A673 (cell line): ENCODE results near the gene CUX1. TPM values are rescaled to one million over a fixed set of nuclear protein-coding genes. Genes with fewer than 3 reads are reported as not detected.

ENCODE experiments used
- BruUV-seq: library from RNA; stranded (reverse); fragments of 400-500 nt; replicated peaks from 2 replicates; lab custom pipeline; 2021; lab: Mats Ljungman, UMichigan
- CTCF ChIA-PET: fragments of 300-600 bp; sonication (Branson Sonifier 250); formaldehyde crosslinking; loops from one replicate; lab custom pipeline; 2022; ENCODE audit warnings: antibody characterized with exemption; lab: Charles Lee
- POLR2A ChIA-PET: fragments of 300-600 bp; sonication (Branson Sonifier 250); formaldehyde crosslinking; loops from one replicate; lab custom pipeline; 2022; ENCODE audit warnings: antibody characterized with exemption; ENCODE audit not compliant: low non-redundant PET; lab: Charles Lee
- DNase-seq: peaks from one replicate; pipeline ENCODE4 v3.0.0-alpha.2; 2015; ENCODE audit warnings: low spot score
- H3K27ac ChIP-seq: fragments of 200-600 bp; sonication (generic); 2 replicates; pipeline ENCODE4 v1.5.1; 2016; ENCODE audit warnings: mixed run types, low read depth, mild to moderate bottlenecking, mixed read lengths, antibody characterized with exemption, low read length; ENCODE audit not compliant: poor library complexity, severe bottlenecking
- H3K27me3 ChIP-seq: fragments of 200-600 bp; sonication (generic); replicated peaks from 2 replicates; pipeline ENCODE4 v1.6.1; 2017; ENCODE audit warnings: mixed run types, low read depth, mild to moderate bottlenecking, mixed read lengths, antibody characterized with exemption, low read length; ENCODE audit not compliant: insufficient read depth, poor library complexity
- H3K36me3 ChIP-seq: fragments of 200-600 bp; sonication (generic); 2 replicates; pipeline ENCODE4 v1.6.1; 2016; ENCODE audit warnings: mixed run types, mild to moderate bottlenecking, mixed read lengths, antibody characterized with exemption, low read length; ENCODE audit not compliant: insufficient read depth, poor library complexity, severe bottlenecking
- H3K4me1 ChIP-seq: fragments of 200-600 bp; sonication (generic); 2 replicates; pipeline ENCODE4 v1.6.1; 2017; ENCODE audit warnings: mixed run types, mild to moderate bottlenecking, mixed read lengths, antibody characterized with exemption, low read length; ENCODE audit not compliant: insufficient read depth, poor library complexity, severe bottlenecking
- H3K4me3 ChIP-seq: fragments of 200-600 bp; sonication (generic); 2 replicates; pipeline ENCODE4 v1.5.1; 2016; ENCODE audit warnings: low read depth, mixed run types, mild to moderate bottlenecking, mixed read lengths, low read length; ENCODE audit not compliant: poor library complexity, severe bottlenecking
- H3K9me3 ChIP-seq: fragments of 200-600 bp; sonication (generic); 2 replicates; pipeline ENCODE4 v1.6.1; 2016; ENCODE audit warnings: mixed run types, low read depth, mild to moderate bottlenecking, mixed read lengths, antibody characterized with exemption, low read length; ENCODE audit not compliant: poor library complexity, severe bottlenecking
- EZH2 ChIP-seq: fragments of 200-600 bp; sonication (generic); IDR thresholded peaks from 2 replicates; pipeline ENCODE4 v1.6.1; 2017; ENCODE audit warnings: borderline replicate concordance, low read depth, mild to moderate bottlenecking, mixed read lengths, antibody characterized with exemption, low read length; ENCODE audit not compliant: poor library complexity, severe bottlenecking
- intact Hi-C: fragments of 100-400 bp; cut with micrococcal nuclease; formaldehyde crosslinking; loops from one replicate; pipeline ENCODE4 v1.10.0; 2022; ENCODE audit not compliant: unreplicated experiment
- total RNA-seq: library from RNA; stranded (reverse); gene quantifications from 2 replicates; pipeline ENCODE4 v1.2.3, GENCODE V29; 2021
- TF ChIP-seq, protein P1 (sequence below): fragments of 300-800, 200-600 bp; sonication (generic); conservative IDR thresholded peaks from 2 replicates; pipeline ENCODE4 v1.5.1; 2017; ENCODE audit warnings: low read depth, mild to moderate bottlenecking, antibody characterized with exemption, low read length, moderate library complexity, mixed read lengths

Gene CUX1
- total RNA-seq, 1 experiment from 2014 or later: 49.4 TPM

- DNase-seq: no peak
- no TSS peak for BruUV-seq
- intact Hi-C loops: no loop called here
- POLR2A ChIA-PET: no interaction called here
- TF ChIP-seq, protein P1, sequence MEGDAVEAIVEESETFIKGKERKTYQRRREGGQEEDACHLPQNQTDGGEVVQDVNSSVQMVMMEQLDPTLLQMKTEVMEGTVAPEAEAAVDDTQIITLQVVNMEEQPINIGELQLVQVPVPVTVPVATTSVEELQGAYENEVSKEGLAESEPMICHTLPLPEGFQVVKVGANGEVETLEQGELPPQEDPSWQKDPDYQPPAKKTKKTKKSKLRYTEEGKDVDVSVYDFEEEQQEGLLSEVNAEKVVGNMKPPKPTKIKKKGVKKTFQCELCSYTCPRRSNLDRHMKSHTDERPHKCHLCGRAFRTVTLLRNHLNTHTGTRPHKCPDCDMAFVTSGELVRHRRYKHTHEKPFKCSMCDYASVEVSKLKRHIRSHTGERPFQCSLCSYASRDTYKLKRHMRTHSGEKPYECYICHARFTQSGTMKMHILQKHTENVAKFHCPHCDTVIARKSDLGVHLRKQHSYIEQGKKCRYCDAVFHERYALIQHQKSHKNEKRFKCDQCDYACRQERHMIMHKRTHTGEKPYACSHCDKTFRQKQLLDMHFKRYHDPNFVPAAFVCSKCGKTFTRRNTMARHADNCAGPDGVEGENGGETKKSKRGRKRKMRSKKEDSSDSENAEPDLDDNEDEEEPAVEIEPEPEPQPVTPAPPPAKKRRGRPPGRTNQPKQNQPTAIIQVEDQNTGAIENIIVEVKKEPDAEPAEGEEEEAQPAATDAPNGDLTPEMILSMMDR: no peak
- TF ChIP-seq EZH2: no peak
- H3K4me1 ChIP-seq: peaks cover 10% of the 10 kb centered on the region
- no peaks in the 10 kb centered on the region for H3K27me3 ChIP-seq
- CTCF ChIA-PET: no interaction called here
- no peaks in the 10 kb centered on the region for H3K36me3 ChIP-seq
- H3K9me3 ChIP-seq: no peaks in the 10 kb centered on the region
- no peak overlapping the region for H3K27ac ChIP-seq
- no peak overlapping the region for H3K4me3 ChIP-seq
Measured at GRCh38 chr7:102211590-102212550, 394.4 kb downstream of the CUX1 start.

GRCh38 chr7:102214477-102215072 is 397.1 kb downstream of the CUX1 start:
- ChIA-PET CTCF (no interaction called here), POLR2A (no interaction called here)
- intact Hi-C loops: no loop called here
- Histone ChIP-seq H3K27me3 (no peaks in the 10 kb centered on the region), H3K4me3 (no peak overlapping the region), H3K9me3 (no peaks in the 10 kb centered on the region), H3K4me1 (peaks cover 10% of the 10 kb centered on the region), H3K36me3 (no peaks in the 10 kb centered on the region), H3K27ac (no peak overlapping the region)
- no peak for TF ChIP-seq EZH2
- TF ChIP-seq, protein P1: no peak
- DNase-seq: no peak
- no TSS peak for BruUV-seq

GRCh38 chr7:102215256-102215655 is 397.8 kb downstream of the CUX1 start:
- CTCF ChIA-PET: no interaction called here
- POLR2A ChIA-PET: no interaction called here
- H3K27me3 ChIP-seq: no peaks in the 10 kb centered on the region

More at GRCh38 chr7:102215256-102215655, 397.8 kb downstream of the CUX1 start:
- TF ChIP-seq, protein P1: no peak
- no peak for TF ChIP-seq EZH2
- peaks cover 10% of the 10 kb centered on the region for H3K4me1 ChIP-seq
- H3K4me3 ChIP-seq: no peak overlapping the region
- no peak overlapping the region for H3K27ac ChIP-seq
- no peaks in the 10 kb centered on the region for H3K36me3 ChIP-seq
- H3K9me3 ChIP-seq: no peaks in the 10 kb centered on the region
- no peak for DNase-seq
- intact Hi-C loops: no loop called here
- BruUV-seq: no TSS peak
